HEK293 (cell line): ENCODE data around the gene GOLGA6L10.
"Not testable (repeated sequence)": the region's sequence is repeated elsewhere in the genome, so short reads cannot be mapped to it uniquely, and the experiment has no call there.

ENCODE experiments used
- CTCF ChIA-PET: fragments of 350-600 bp; formaldehyde crosslinking; extraction: SDS; loops from one replicate; lab custom pipeline; 2021; ENCODE audit warnings: antibody characterized with exemption; lab: Yijun Ruan, JAX
- POLR2A ChIA-PET: fragments of 300-600 bp; formaldehyde crosslinking; extraction: SDS; loops from one replicate; lab custom pipeline; 2020; ENCODE audit warnings: antibody characterized with exemption, inconsistent platforms; lab: Yijun Ruan, JAX
- H3K27ac ChIP-seq: fragments of 200-500 bp; sonication (Bioruptor generic); 2 replicates; pipeline ENCODE4 v1.5.1; 2014; ENCODE audit warnings: low read depth, low read length, control low read depth, inconsistent platforms; ENCODE audit errors: extremely low read depth
- H3K36me3 ChIP-seq, 2 experiments: fragments of 200-500 bp in 1 of 2; sonication (Bioruptor generic) in 1 of 2; 1 replicate in 1 of 2; 2 replicates in 1 of 2; pipeline ENCODE4 v1.5.1; 2014 to 2017; ENCODE audit warnings: inconsistent platforms in 2 of 2, low read length in 2 of 2; ENCODE audit not compliant: control insufficient read depth in 2 of 2, insufficient read depth in 1 of 2
- H3K4me1 ChIP-seq: fragments of 200-500 bp; sonication (Bioruptor generic); 2 replicates; pipeline ENCODE4 v1.5.1; 2014; ENCODE audit warnings: mild to moderate bottlenecking, low read length, inconsistent platforms; ENCODE audit not compliant: control insufficient read depth, insufficient read depth
- H3K4me3 ChIP-seq: 2 replicates; pipeline ENCODE4 v1.5.1; 2011; ENCODE audit warnings: low read depth, mild to moderate bottlenecking, control low read depth, low read length, moderate library complexity
- H3K9me3 ChIP-seq: fragments of 200-500 bp; sonication (Bioruptor generic); 2 replicates; pipeline ENCODE4 v1.5.1; 2014; ENCODE audit warnings: low read depth, low read length, inconsistent platforms; ENCODE audit not compliant: control insufficient read depth, insufficient read depth
- KLF10 ChIP-seq: fragments of 450-650 bp; IDR thresholded peaks from 2 replicates; pipeline ENCODE4 v1.5.1; 2018; ENCODE audit warnings: missing biosample characterization, mild to moderate bottlenecking, missing genetic modification characterization
- PRDM4 ChIP-seq: fragments of 450-650 bp; formaldehyde crosslinking; IDR thresholded peaks from 2 replicates; pipeline ENCODE4 v1.5.1; 2017; ENCODE audit warnings: missing biosample characterization, missing genetic modification characterization
- ZNF19 ChIP-seq: fragments of 450-650 bp; formaldehyde crosslinking; IDR thresholded peaks from 2 replicates; pipeline ENCODE4; 2016; ENCODE audit warnings: missing biosample characterization, missing genetic modification characterization, low read depth
- ZNF362 ChIP-seq: fragments of 450-650 bp; formaldehyde crosslinking; IDR thresholded peaks from 2 replicates; pipeline ENCODE4 v1.5.1; 2016; ENCODE audit warnings: missing biosample characterization, missing genetic modification characterization
- ZNF560 ChIP-seq: fragments of 450-650 bp; formaldehyde crosslinking; IDR thresholded peaks from 2 replicates; pipeline ENCODE4 v1.5.1; 2017; ENCODE audit warnings: missing biosample characterization, missing genetic modification characterization, borderline replicate concordance
- ZNF571 ChIP-seq: fragments of 450-650 bp; formaldehyde crosslinking; IDR thresholded peaks from 2 replicates; pipeline ENCODE4 v1.5.0; 2017; ENCODE audit warnings: missing biosample characterization, missing genetic modification characterization
- ZSCAN18 ChIP-seq: fragments of 450-650 bp; formaldehyde crosslinking; IDR thresholded peaks from 2 replicates; pipeline ENCODE4 v1.5.1; 2016; ENCODE audit warnings: missing biosample characterization, missing genetic modification characterization

GOLGA6L10 gene

GRCh38 chr15:82371656-82372055 lies 22.4 kb upstream of the GOLGA6L10 start:
- Histone ChIP-seq H3K9me3 (no peaks in the 10 kb centered on the region), H3K36me3 (no peaks in the 10 kb centered on the region), H3K4me1 (no peaks in the 10 kb centered on the region), H3K27ac (no peak overlapping the region), H3K4me3 (no peak overlapping the region)
- TF ChIP-seq PRDM4 (tag by site-specific recombination) (no peak), KLF10 (tag by site-specific recombination) (no peak), ZNF560 (tag by site-specific recombination) (no peak), ZSCAN18 (tag by site-specific recombination) (no peak), ZNF571 (tag by site-specific recombination) (no peak), ZNF362 (tag by site-specific recombination) (no peak), ZNF19 (tag by site-specific recombination) (no peak)
- ChIA-PET POLR2A (no interaction called here), CTCF (interaction anchor here (0.7 kb wide), 1 partner anchor 233 kb away, joined by 3 read pairs; no protein-coding TSS in a partner anchor)

GRCh38 chr15:82367790-82368189 lies 18.5 kb upstream of the GOLGA6L10 start:
- H3K4me3 ChIP-seq, CTCF ChIA-PET, H3K36me3 ChIP-seq, H3K27ac ChIP-seq, H3K4me1 ChIP-seq, POLR2A ChIA-PET, H3K9me3 ChIP-seq: not testable (repeated sequence)

GRCh38 chr15:82365692-82366323 lies 16.5 kb upstream of the GOLGA6L10 start:
- H3K36me3 ChIP-seq, POLR2A ChIA-PET, H3K9me3 ChIP-seq, H3K4me1 ChIP-seq, H3K27ac ChIP-seq, CTCF ChIA-PET, H3K4me3 ChIP-seq: not testable (repeated sequence)

- CTCF ChIA-PET, H3K36me3 ChIP-seq, H3K27ac ChIP-seq, H3K9me3 ChIP-seq, H3K4me1 ChIP-seq, H3K4me3 ChIP-seq, POLR2A ChIA-PET: not testable (repeated sequence)
These were observed 15.3 kb upstream of the GOLGA6L10 start for GRCh38 chr15:82364548-82364947.

GRCh38 chr15:82362790-82363189 lies 13.5 kb upstream of the GOLGA6L10 start:
- H3K4me3 ChIP-seq, CTCF ChIA-PET, H3K9me3 ChIP-seq, H3K36me3 ChIP-seq, POLR2A ChIA-PET, H3K27ac ChIP-seq, H3K4me1 ChIP-seq: not testable (repeated sequence)

GRCh38 chr15:82360618-82361017 lies 11.3 kb upstream of the GOLGA6L10 start:
- H3K36me3 ChIP-seq, H3K4me3 ChIP-seq, H3K9me3 ChIP-seq, H3K27ac ChIP-seq, H3K4me1 ChIP-seq, POLR2A ChIA-PET, CTCF ChIA-PET: not testable (repeated sequence)

GRCh38 chr15:82355055-82355454 lies 5.8 kb upstream of the GOLGA6L10 start:
- POLR2A ChIA-PET, H3K36me3 ChIP-seq, CTCF ChIA-PET, H3K27ac ChIP-seq, H3K9me3 ChIP-seq, H3K4me1 ChIP-seq, H3K4me3 ChIP-seq: not testable (repeated sequence)

- CTCF ChIA-PET, H3K27ac ChIP-seq, H3K9me3 ChIP-seq, H3K4me1 ChIP-seq, H3K36me3 ChIP-seq, POLR2A ChIA-PET: not testable (repeated sequence)
- H3K4me3 ChIP-seq, result peak overlapping the region; percentile 12
These were observed 5.3 kb upstream of the GOLGA6L10 start for GRCh38 chr15:82354546-82354945.
